PC-9 (cell line): ENCODE results near the gene PTGFR. TPM values are rescaled to one million over a fixed set of nuclear protein-coding genes. Genes with fewer than 3 reads are reported as not detected.

Experiments
- BruUV-seq: library from RNA; stranded (reverse); fragments of 400-500 nt; replicated peaks from 2 replicates; lab custom pipeline; 2021; lab: Mats Ljungman, UMichigan
- CTCF ChIA-PET: fragments of 300-600 bp; sonication (Branson Sonifier 250); formaldehyde crosslinking; loops from one replicate; lab custom pipeline; 2022; ENCODE audit warnings: antibody characterized with exemption; lab: Charles Lee
- POLR2A ChIA-PET: fragments of 300-600 bp; sonication (Branson Sonifier 250); formaldehyde crosslinking; loops from one replicate; lab custom pipeline; 2022; ENCODE audit warnings: antibody characterized with exemption; ENCODE audit not compliant: unreplicated experiment; lab: Charles Lee
- DNase-seq, 2 experiments: peaks; one replicate each; pipeline versions ENCODE4 v3.0.0 to v3.0.0-alpha.2; 2015 to 2022; ENCODE audit warnings: mixed read lengths in 1 of 2
- H2AFZ ChIP-seq: fragments of 200-600 bp; sonication (generic); 2 replicates; pipeline ENCODE4 v1.8.1; 2017; ENCODE audit warnings: antibody characterized with exemption
- H3F3A ChIP-seq: fragments of 200-600 bp; sonication (generic); 2 replicates; pipeline ENCODE4 v1.8.1; 2017; ENCODE audit warnings: antibody characterized with exemption, mild to moderate bottlenecking, low read depth; ENCODE audit not compliant: insufficient read depth
- H3K27ac ChIP-seq: fragments of 200-600 bp; sonication (generic); 2 replicates; pipeline ENCODE4 v1.6.1; 2016; ENCODE audit warnings: mixed run types
- H3K27me3 ChIP-seq: fragments of 200-600 bp; sonication (generic); 2 replicates; pipeline ENCODE4 v1.6.1; 2016; ENCODE audit warnings: low read depth, mixed run types; ENCODE audit not compliant: insufficient read depth
- H3K36me3 ChIP-seq: fragments of 200-600 bp; sonication (generic); 2 replicates; pipeline ENCODE4 v1.6.1; 2016; ENCODE audit warnings: low read depth, mixed run types
- H3K4me1 ChIP-seq: fragments of 200-600 bp; sonication (generic); replicated peaks from 2 replicates; pipeline ENCODE4 v1.6.1; 2016; ENCODE audit warnings: mixed run types; ENCODE audit not compliant: insufficient read depth
- H3K4me2 ChIP-seq: fragments of 200-600 bp; sonication (generic); 2 replicates; pipeline ENCODE4 v1.6.1; 2017; ENCODE audit warnings: mixed run types
- H3K4me3 ChIP-seq: fragments of 200-600 bp; sonication (generic); 2 replicates; pipeline ENCODE4 v1.6.1; 2016; ENCODE audit warnings: mixed run types
- H3K79me2 ChIP-seq: fragments of 200-600 bp; sonication (generic); 2 replicates; pipeline ENCODE4 v1.6.1; 2017; ENCODE audit warnings: low read depth, mixed run types
- H3K9me2 ChIP-seq: fragments of 200-600 bp; sonication (generic); 2 replicates; pipeline ENCODE4 v1.8.1; 2017; ENCODE audit warnings: mild to moderate bottlenecking; ENCODE audit not compliant: insufficient read depth
- H3K9me3 ChIP-seq: fragments of 200-600 bp; sonication (generic); 2 replicates; pipeline ENCODE4 v1.8.1; 2016; ENCODE audit warnings: low read depth; ENCODE audit not compliant: insufficient read depth
- H4K20me1 ChIP-seq: fragments of 200-600 bp; sonication (generic); 2 replicates; pipeline ENCODE4 v1.8.1; 2017; ENCODE audit not compliant: insufficient read depth
- CTCF ChIP-seq: fragments of 200-600 bp; sonication (generic); conservative IDR thresholded peaks from 2 replicates; pipeline ENCODE4 v1.6.1; 2017; ENCODE audit warnings: mixed run types, antibody characterized with exemption, mild to moderate bottlenecking, moderate library complexity
- EZH2 ChIP-seq: fragments of 200-600 bp; sonication (generic); IDR thresholded peaks from 2 replicates; pipeline ENCODE4 v1.8.0; 2017; ENCODE audit warnings: antibody characterized with exemption, low read depth
- intact Hi-C: fragments of 100-400 bp; cut with micrococcal nuclease; formaldehyde crosslinking; loops from one replicate; pipeline ENCODE4 v1.10.0; 2022; ENCODE audit not compliant: unreplicated experiment
- total RNA-seq: library from RNA; stranded (reverse); gene quantifications from 2 replicates; pipeline ENCODE4 v1.2.3, GENCODE V29; 2021

PTGFR gene
- total RNA-seq, 1 experiment from 2014 or later = not detected

- POLR2A ChIA-PET = no interaction called here
- no TSS peak for BruUV-seq
- no peak for TF ChIP-seq CTCF
- TF ChIP-seq EZH2 = no peak
- CTCF ChIA-PET = no interaction called here
- DNase-seq = no peak
- intact Hi-C loops = no loop called here
- no peaks in the 10 kb centered on the region for H3K79me2 ChIP-seq
- no peaks in the 10 kb centered on the region for H3F3A ChIP-seq
- no peaks in the 10 kb centered on the region for H3K36me3 ChIP-seq
- H4K20me1 ChIP-seq = no peaks in the 10 kb centered on the region
- no peaks in the 10 kb centered on the region; the same call in 1 of the 2 replicates for H3K9me3 ChIP-seq
- no peak overlapping the region for H3K4me3 ChIP-seq
- no peaks in the 10 kb centered on the region for H3K4me1 ChIP-seq
- no peaks in the 10 kb centered on the region for H3K27me3 ChIP-seq
- no peaks in the 10 kb centered on the region for H3K9me2 ChIP-seq
- no peak overlapping the region for H3K4me2 ChIP-seq
- H2AFZ ChIP-seq = no peak overlapping the region
- no peak overlapping the region for H3K27ac ChIP-seq
These were observed 6.4 kb downstream of the PTGFR start for GRCh38 chr1:78497201-78497600.

DNA sequence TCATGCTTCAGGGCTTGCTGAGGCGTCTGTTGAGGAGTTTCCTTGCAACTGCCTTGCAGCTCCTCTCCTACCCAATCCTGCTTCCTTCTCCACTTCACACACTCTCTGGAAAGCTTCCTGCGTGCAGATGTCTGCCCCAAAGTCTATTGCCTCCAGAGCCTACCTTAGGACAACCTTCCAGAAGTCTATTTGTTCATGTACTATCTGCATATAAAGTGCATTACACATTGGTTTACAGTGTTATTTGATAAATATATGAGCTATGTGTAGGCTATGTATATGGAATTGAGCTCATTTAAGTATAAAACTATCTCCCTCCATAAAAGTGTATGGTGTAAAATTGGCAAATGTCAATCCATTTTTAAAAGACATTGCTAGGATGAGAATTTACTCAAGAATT, 9.8 kb downstream of the PTGFR start:
- no peaks in the 10 kb centered on the region for H3K36me3 ChIP-seq
- no TSS peak for BruUV-seq
- H3K79me2 ChIP-seq = no peaks in the 10 kb centered on the region
- H3K9me3 ChIP-seq = no peaks in the 10 kb centered on the region; the same call in 1 of the 2 replicates
- DNase-seq = no peak
- no peak overlapping the region for H3K4me3 ChIP-seq
- H3K27me3 ChIP-seq = no peaks in the 10 kb centered on the region
- no peaks in the 10 kb centered on the region for H4K20me1 ChIP-seq
- H3K4me1 ChIP-seq = no peaks in the 10 kb centered on the region
- ChIA-PET POLR2A (no interaction called here), CTCF (no interaction called here)
- no peak overlapping the region for H3K4me2 ChIP-seq
- no peak overlapping the region for H2AFZ ChIP-seq
- H3F3A ChIP-seq = no peaks in the 10 kb centered on the region
- TF ChIP-seq EZH2 = no peak
- TF ChIP-seq CTCF = no peak
- H3K27ac ChIP-seq = no peak overlapping the region
- H3K9me2 ChIP-seq = no peaks in the 10 kb centered on the region
- intact Hi-C loops = no loop called here

- Histone ChIP-seq H3K27ac (no peak overlapping the region), H3K9me2 (no peaks in the 10 kb centered on the region), H4K20me1 (no peaks in the 10 kb centered on the region), H3K79me2 (no peaks in the 10 kb centered on the region), H2AFZ (no peak overlapping the region), H3K4me2 (no peak overlapping the region), H3K4me1 (no peaks in the 10 kb centered on the region), H3K9me3 (no peaks in the 10 kb centered on the region; the same call in 1 of the 2 replicates), H3K4me3 (no peak overlapping the region), H3K27me3 (no peaks in the 10 kb centered on the region), H3F3A (no peaks in the 10 kb centered on the region), H3K36me3 (no peaks in the 10 kb centered on the region)
- TF ChIP-seq CTCF (no peak), EZH2 (no peak)
- no TSS peak for BruUV-seq
- intact Hi-C loops = no loop called here
- POLR2A ChIA-PET = no interaction called here
- CTCF ChIA-PET = no interaction called here
- no peak for DNase-seq
These were observed 10.4 kb downstream of the PTGFR start for GRCh38 chr1:78501203-78501602.
